GM21381 (cell line): ENCODE results near the gene SNIP1.
"Not testable (repeated sequence)": the region's sequence is repeated elsewhere in the genome, so short reads cannot be mapped to it uniquely, and the experiment has no call there.

Experiments used
- ATAC-seq: cut with Tn5 transposase; IDR thresholded peaks from one replicate; pipeline ENCODE4 v1.9.1; 2021; ENCODE audit warnings: mild to moderate bottlenecking, moderate library complexity; ENCODE audit not compliant: unreplicated experiment

Gene SNIP1

DNA sequence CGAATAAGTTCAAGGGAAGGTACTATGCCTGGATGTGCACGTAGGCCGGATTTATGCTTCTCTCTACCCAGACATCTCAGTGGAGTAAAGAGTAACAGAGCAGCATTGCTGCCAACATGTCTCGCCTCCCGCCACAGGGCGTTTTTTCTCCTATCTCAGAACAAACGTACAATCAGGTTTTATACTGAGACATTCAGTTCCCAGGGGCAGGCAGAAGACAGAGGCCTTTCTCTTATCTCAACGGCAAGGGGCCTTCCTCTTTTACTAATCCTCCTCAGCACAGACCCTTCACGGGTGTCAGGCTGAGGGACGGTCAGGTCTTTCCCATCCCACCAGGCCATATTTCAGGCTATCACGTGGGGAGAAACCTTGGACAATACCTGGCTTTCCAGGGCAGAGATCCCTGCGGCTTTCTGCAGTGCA, 5.9 kb upstream of the SNIP1 start:
- ATAC-seq = not testable (repeated sequence)

DNA sequence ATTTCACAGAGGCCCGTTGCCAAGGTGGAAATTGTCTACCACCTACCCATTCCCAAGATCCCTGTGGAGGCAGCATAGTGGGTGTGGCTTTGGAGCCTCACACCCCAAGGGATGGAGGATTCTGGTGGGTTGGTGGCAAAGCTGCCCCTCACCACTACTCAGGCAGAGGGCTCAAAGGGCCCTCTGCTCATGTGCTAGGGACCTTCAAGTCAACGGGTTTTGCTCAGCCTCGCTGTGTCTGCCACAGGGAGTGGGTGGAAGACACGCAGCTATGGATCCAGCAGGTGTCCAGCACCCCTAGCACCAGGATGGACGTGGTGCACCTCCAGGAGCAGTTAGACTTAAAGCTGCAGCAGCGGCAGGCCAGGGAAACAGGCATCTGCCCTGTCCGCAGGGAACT, 5.0 kb upstream of the SNIP1 start:
- no peak for ATAC-seq

DNA sequence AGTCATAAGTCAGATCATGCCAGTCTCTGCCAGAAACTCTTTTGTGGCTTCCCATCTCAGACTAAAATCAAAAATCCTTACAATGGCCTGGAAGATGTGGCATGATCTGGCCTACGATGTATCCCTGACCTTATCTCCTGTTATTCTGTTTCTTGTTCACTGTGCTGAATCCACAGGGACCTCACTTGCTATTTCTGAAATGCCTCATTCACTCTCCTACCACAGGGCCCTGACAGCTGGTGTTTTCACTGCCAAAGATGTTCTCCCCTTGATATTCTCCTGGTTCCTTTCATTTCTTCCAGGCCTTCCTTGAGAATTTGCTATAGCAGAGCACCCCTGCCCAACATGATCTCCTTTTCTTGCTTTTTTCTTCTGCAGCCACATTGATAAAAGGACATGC, 4.3 kb upstream of the SNIP1 start:
- no peak for ATAC-seq

DNA sequence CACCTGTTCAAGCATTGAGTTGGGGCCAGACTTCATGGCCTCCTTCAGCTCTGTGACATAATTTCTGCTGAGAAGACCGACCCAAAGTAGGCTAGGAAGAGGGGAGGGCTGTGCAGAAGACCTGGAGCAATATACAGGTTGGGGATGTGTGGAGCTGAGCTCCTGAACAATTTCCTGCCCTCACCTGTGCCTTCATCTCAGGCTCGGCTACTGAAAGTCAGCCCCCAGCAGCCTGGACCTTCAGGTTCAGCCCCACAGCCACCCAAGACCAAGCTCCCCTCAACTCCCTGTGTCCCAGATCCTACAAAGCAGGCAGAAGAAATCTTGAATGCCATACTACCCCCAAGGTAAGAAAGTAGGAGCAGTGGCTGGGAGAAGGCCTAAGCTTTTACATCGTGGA, 3.3 kb upstream of the SNIP1 start:
- no peak for ATAC-seq

DNA sequence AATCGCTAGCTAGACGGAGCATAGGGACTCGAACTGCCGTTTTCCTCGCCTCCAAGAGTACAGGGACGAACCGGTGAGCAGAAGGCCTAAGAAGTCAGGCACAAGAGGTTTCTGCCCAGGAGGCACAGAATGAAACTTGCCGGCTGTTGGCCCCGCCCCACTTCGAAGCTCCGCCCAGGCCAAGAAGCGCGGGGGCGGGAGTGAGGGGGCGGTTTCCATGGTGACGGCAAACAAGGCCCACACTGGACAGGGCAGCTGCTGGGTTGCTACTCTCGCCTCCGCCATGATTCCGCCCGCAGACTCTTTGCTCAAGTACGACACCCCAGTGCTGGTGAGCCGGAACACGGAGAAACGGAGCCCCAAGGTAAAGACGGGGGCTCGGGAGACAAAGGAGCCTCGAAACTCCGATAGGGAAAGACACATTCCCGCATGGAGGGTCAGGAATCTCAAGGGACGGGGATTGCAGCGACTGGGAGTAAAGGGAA, 2.7 kb upstream of the SNIP1 start, which contains the start of gene DNALI1:
Gene DNALI1 (plus strand): TSS at position 229 of the 485 bp plus-strand sequence. CDS start 55 bp downstream, at position 284.
- no peak for ATAC-seq

DNA sequence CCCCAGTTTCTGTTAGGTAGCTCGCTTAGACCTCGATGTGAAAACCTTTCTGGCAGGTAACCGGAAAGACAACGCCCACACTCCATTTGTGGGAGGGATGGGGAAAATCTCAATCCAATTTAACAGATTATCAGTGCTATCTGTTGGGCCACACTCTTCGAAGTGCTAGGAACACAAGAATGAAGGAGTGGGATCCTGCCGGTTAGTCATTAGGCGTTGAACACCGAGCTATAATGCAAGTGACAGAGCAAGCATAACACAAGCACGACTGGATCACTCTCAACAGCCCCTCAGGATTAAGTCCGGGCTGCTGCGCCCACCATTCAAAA, 531 bp downstream of the SNIP1 start:
- ATAC-seq = no peak

DNA sequence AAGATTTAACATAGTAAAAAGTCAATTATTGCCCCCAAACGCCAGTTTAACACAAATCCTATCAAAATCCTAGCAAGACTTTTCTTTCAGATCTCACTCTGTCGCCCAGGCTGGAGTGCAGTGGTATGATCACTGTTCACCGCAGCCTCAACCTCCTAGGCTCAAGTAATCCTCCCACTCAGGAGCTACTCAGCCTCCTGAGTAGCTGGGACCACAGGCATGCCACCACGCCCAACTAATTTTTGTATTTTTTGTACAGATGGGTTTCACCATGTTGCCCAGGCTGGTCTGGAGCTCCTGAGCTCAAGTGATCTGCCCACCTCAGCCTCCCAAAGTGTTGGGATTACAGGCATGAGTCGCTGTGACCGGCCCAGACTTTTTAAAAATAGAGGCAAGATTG, 4.8 kb downstream of the SNIP1 start:
- no peak for ATAC-seq

DNA sequence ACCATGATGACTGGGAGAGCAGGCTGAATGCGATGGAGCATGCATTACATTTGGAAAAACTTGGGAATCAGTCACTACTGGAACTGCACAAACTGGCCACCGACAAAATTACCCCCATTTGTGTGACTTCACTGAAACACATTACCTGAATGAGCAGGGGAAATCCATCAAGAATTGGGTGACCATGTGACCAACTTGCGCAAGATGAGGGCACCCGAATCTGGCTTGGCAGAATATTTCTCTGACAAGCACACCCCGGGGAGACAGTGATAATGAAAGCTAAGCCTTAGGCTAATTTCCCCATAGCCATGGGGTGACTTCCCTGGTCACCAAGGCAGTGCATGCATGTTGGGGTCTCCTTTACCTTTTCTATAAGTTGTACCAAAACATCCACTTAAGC, 9.1 kb downstream of the SNIP1 start:
- ATAC-seq = no peak

DNA sequence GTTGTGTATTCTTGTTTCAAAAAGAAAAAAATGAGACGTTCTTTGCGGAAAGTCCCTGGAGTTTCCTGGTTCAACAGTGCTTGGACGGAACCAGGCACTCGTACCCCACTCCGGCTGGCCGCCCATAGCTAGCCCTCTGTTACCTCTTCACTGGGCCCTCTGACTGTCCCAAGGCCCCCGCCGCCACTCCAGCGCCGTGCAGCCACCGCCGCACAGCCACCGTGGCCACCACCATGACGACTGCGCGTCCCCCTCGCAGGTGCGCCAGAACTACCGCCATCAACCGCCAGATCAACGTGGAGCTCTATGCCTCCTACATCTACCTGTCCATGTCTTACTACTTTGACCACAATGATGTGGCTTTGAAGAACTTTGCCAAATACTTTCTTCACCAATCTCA, 9.6 kb downstream of the SNIP1 start:
- no peak for ATAC-seq

DNA sequence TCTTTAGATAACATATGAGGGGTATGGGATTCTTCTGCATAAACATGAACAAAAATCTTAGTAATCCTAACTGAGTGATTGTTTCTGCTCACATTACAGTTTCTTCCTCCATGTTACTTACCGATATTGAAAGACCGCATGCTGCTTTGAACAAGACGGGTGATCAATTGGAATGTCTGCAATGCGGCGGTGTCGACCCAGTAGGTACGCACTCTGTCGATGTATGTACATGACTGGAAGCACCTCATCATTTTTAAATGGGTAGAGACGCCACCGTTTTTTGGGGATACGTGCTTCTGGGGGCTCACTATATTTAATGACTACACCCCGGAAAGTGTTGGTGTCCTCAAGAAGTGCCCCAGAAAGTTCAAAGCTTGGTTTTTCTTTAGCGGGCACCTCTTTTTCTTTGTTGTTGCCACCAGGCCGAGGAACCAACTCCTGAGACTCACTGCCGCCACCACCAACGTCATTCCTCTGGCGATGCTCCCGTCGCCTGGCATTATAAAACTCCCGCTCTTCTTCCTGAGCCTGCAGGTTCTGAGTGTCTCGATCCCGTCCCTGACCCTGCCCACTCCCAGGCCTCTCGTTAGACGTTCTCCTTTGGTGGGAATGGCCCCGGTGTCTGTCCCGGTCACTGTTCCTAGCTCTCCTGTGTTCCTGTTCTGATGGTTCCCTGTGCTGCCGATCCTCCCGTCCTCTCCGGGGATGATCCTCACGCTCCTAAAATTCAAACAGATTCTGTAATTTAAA, 13.9 kb downstream of the SNIP1 start:
- no peak for ATAC-seq

DNA sequence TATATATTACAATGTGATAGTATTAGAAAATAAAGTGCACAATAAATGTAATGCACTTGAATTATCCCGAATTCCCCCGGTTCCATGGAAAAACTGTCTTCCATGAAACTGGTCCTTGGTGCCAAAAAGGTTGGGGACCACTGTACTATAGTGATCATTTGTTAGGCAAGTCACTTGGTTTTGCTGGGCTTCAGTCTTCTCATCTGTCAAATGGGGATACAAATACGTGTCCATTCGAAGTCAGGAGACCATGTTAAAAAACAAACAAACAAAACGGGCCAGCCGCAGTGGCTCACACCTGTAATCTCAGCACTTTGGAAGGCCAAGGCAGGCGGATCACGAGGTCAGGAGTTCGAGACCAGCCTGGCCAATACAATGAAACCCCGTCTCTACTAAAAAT, 14.9 kb downstream of the SNIP1 start:
- ATAC-seq = not testable (repeated sequence)

DNA sequence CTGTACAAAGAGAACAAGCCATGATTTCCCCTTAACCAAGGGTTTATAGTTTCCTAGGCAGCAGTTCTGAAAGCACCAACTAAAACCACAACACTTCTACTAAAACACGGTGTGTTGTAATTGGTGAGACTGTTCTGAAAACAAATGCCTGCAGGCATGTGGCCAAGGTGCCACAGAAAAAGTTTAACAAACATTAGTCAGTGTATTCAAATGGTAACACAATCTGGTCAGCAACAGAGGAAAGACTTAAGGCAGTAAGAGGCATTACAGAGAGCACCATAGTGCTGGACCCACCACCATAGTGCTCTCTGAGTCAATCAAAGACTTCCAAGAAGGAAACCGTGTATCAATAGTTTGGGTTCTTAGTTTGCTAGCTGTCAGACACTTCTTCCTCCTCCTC, 16.7 kb downstream of the SNIP1 start:
- ATAC-seq = no peak

DNA sequence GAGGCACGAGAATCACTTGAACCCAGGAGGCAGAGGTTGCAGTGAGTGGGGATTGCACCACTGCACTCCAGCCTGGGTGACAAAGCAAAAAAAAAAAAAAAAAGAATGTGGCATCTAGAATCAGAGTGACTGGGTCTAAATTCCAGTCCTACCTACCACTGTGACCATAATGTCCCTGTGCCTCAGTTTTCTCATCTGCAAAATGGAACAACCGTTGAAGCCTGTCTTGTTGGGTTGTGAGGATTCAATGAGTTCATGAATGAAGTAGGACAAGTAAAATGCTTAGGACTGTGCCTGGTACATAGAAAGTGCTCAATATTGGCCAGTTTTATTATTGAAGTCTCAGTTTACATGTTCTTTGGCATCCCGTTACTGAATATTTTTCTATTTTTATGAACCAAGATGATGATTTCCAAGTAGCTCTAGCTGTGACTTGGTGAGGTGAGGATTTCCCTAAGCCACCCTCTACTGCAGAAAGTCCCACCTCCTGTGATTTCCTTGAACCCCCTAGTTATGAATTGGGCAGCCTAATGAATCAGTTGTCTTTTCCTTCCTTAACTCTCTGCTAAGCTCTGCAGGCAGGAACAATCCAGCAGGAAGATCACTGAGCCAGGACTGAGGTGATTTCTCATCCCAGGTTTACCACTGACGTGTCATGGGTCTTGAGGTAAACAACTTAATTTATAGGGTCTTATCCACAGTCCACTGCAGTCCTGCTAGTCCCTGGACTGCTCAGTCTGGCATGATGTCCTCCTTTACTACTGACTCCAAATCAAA, 20.6 kb downstream of the SNIP1 start:
- ATAC-seq = no peak

DNA sequence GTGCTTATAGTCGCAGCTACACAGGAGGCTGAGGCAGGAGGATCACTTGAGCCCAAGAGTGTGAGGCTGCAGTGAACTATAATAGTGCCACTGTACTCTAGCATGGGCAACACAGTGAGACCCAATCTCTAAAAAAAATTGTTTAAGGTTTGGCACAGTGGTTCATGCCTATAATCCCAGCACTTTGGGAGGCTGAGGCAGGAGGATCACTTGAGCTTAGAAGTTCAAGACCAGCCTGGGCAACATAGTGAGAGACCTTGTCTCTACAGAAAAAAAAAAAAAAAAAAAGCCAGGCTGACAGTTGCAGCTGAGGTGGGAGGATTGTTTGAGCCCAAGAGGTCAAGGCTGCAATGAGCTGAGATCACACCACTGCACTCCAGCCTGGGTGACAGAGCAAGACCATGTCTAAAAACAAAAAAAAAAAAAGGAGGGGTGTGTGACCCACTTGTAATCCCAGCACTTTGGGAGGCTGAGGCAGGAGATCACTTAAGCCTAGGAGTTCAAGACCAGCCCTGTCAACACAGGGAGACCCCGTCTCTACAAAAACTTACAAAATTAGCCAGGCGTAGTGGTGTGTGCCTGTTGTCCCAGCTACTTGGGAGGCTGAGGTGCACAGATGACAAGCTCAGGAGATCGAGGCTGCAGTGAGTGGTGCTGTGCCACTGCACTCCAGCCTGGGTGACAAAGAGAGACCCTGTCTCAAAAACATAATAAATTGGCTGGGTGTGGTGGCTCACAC, 21.5 kb downstream of the SNIP1 start:
- ATAC-seq = not testable (repeated sequence)

DNA sequence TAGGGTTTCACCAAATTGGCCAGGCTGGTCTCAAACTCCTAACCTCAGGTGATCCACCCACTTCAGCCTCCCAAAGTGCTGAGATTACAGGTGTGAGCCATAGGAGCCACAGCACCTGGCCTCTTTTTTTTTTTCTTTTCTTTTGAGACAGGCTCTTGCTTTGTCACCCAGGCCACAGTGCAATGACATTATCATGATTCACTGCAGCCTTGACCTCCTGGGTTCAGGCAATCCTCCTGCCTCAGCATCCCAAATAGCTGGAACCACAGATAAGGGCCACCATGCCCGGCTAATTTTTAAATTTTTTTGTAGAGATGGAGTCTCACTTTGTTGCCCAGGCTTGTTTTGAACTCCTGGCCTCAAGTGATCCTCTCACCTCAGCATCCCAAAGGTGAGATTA, 24.2 kb downstream of the SNIP1 start:
- ATAC-seq = not testable (repeated sequence)

DNA sequence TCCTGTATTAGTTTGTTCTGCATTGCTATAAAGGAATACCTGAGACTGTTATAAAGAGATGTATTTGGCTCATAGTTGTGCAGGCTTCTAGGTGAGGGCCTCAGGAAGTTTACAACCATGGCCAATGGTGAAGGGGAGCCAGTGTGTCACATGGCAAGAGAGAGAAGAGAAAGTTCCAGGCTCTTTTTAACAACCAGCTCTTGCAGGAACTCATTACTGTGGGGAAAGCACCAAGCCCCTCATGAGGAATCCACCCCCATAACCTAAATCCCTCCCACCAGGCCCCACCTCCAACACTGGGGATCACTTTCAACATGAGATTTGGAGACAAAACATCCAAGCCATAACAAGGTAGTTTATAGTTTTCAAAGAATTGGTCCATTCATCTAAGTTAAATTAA, 34.5 kb downstream of the SNIP1 start:
- ATAC-seq = no peak

DNA sequence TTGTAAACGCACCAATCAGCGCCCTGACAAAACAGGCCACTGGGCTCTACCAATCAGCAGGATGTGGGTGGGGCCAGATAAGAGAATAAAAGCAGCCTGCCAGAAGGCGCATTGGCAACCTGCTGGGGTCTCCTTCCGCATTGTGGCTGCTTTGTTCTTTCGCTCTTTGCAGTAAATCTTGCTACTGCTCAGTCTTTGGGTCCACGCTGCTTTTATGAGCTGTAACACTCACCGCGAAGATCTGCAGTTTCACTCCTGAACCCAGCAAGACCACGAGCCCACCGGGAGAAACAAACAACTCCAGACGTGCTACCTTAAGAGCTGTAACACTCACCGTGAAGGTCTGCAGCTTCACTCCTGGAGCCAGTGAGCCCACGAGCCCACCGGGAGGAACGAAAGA, 35.2 kb downstream of the SNIP1 start:
- ATAC-seq = not testable (repeated sequence)

DNA sequence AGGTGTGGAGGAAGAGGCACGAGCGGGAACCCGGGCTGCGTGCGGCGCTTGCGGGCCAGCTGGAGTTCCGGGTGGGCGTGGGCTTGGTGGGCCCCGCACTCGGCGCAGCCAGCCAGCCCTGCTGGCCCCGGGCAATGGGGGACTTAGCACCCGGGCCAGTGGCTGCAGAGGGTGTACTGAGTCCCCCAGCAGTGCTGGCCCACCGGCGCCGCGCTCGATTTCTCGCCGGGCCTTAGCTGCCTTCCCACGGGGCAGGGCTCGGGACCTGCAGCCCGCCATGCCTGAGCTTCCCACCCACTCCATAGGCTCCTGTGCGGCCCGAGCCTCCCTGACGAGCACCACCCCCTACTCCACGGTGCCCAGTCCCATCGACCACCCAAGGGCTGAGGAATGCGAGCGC, 35.9 kb downstream of the SNIP1 start:
- not testable (repeated sequence) for ATAC-seq

DNA sequence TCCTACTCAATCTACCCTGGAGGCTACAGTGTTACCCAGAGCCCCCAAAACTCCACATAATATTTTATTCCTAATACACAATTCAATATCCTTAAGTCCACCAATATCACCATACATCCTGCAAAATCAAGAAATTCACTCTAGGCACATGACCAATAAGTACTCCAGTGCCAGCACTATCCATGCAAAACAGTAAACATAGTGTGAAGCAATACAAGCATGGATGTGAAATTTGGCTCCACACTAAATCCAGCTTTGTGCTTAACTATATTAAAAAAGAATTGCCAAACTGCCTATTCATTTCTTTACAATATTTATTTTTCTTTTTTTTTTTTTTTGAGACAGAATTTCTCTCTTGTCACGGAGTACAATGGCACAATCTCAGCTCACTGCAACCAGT, 36.5 kb downstream of the SNIP1 start:
- ATAC-seq = no peak

DNA sequence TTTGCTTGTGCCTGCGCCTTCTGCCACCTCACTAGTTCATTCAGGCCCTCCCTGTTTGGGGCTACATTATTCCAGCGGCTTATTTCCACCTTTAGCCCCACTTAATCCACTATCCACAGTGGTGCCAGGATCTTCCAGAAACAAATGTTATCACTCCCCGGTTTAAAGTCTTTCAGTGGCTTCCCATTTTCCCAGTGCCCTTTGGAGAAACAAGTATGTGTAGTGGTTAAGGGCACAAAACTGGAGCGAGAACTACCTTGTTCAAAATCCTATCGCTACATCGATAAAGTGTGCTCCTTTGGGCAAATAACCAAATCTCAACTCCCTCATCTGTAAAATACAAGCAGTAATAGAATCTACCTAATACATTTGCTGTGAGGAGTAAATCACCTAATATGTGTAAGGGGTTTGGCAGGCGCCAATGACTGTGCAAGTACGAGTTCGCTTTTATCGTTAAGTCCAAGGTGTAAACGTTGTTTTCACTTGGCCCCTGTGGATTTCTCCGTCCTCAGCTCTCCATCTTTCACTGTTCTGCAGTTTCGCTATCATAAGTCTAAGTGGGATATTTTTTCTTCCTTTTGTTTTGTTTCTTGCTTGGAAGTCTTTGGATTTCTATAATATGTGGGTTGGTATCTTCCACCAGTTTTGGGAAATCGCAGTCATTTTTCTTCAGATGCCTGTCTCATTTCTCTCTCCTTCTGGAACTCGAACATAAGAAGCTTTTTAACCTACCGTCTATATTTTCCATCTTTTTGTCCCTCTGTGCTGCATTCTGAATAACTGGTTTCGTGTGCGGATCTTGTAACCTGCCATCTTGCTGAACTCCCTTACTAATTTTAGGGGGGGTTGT, 38.7 kb downstream of the SNIP1 start:
- no peak for ATAC-seq
